K562 (cell line): ENCODE measurements around the gene LILRB3. TPM values are rescaled to one million over a fixed set of nuclear protein-coding genes. Genes with fewer than 3 reads are reported as not detected.

Experiments
- CSDE1 ChIP-seq, 2 experiments: fragments of 450-650 bp; IDR thresholded peaks; 2 replicates each; pipeline ENCODE4 v1.6.1; 2016; ENCODE audit warnings: mild to moderate bottlenecking in 1 of 2
- ESRRB ChIP-seq: fragments of 250-450 bp; sonication (Bioruptor Pico); IDR thresholded peaks from 2 replicates; pipeline ENCODE4 v1.5.0; 2020; ENCODE audit warnings: mild to moderate bottlenecking, moderate library complexity, borderline replicate concordance
- JUND ChIP-seq, 2 experiments: IDR thresholded peaks; 2 replicates in 1 of 2; 3 replicates in 1 of 2; pipeline ENCODE4 v1.6.1; 2011; ENCODE audit warnings: borderline replicate concordance in 2 of 2, low read depth in 2 of 2, low read length in 2 of 2, improper control_type of control experiment in 1 of 2, missing biosample characterization in 1 of 2, missing genetic modification characterization in 1 of 2, missing genetic modification reagents in 1 of 2
- KLF16 ChIP-seq: IDR thresholded peaks from 2 replicates; pipeline ENCODE4 v1.6.1; 2016; ENCODE audit warnings: antibody characterized with exemption
- MTA2 ChIP-seq: fragments of 450-650 bp; IDR thresholded peaks from 2 replicates; pipeline ENCODE4 v1.6.1; 2016; ENCODE audit warnings: low read depth
- SMAD2 ChIP-seq: fragments of 150-350 bp; IDR thresholded peaks from 2 replicates; pipeline ENCODE4 v1.6.1; 2014; ENCODE audit warnings: low read depth, mild to moderate bottlenecking, low read length
- SMARCE1 ChIP-seq: fragments of 450-650 bp; IDR thresholded peaks from 2 replicates; pipeline ENCODE4 v1.7.1; 2016; ENCODE audit warnings: mild to moderate bottlenecking
- TEAD1 ChIP-seq, 2 experiments: fragments of 450-650 bp in 1 of 2; sonication (generic) in 1 of 2; formaldehyde crosslinking; IDR thresholded peaks; 2 replicates each; pipeline versions ENCODE4 v1.4.0 to v1.8.0; 2020 to 2022; ENCODE audit warnings: mild to moderate bottlenecking in 2 of 2, missing genetic modification reagents in 1 of 2
- TEAD4 ChIP-seq, 2 experiments: sonication (generic) in 1 of 2; formaldehyde crosslinking in 1 of 2; IDR thresholded peaks; 2 replicates each; pipeline versions ENCODE4 v1.6.1 to v1.8.0; 2012 to 2022; ENCODE audit warnings: borderline replicate concordance in 1 of 2, inconsistent platforms in 1 of 2, low read length in 1 of 2, mild to moderate bottlenecking in 1 of 2, missing genetic modification reagents in 1 of 2
- WHSC1 ChIP-seq: IDR thresholded peaks from one replicate; pipeline ENCODE4 v1.6.1; 2012; ENCODE audit warnings: low read length, control low read depth, inconsistent platforms
- ZBTB8A ChIP-seq: fragments of 450-650 bp; IDR thresholded peaks from 2 replicates; pipeline ENCODE4 v1.6.1; 2018; ENCODE audit warnings: mild to moderate bottlenecking, moderate library complexity; ENCODE audit not compliant: partially characterized antibody
- ZNF239 ChIP-seq: fragments of 250-450 bp; sonication (Bioruptor Pico); IDR thresholded peaks from 2 replicates; pipeline ENCODE4 v1.4.0; 2020; ENCODE audit warnings: mild to moderate bottlenecking
- ZNF24 ChIP-seq: fragments of 450-650 bp; IDR thresholded peaks from 2 replicates; pipeline ENCODE4 v1.6.1; 2016
- polyA plus RNA-seq, 8 experiments: library from polyadenylated mRNA; depleted of rRNA in 4 of 8; stranded (reverse) in 5 of 8; unstranded in 3 of 8; fragments of >200 nt; fragmentation: Nextera tagmentation in 2 of 8; fragmentation: Illumina TruSeq in 1 of 8; extraction: Ambion mirVana in 2 of 8; extraction: Trizol in 1 of 8; gene quantifications; 2 replicates each; pipeline versions ENCODE4 v1.2.1 to v1.2.3, GENCODE V29; 2011 to 2014; ENCODE audit warnings: inconsistent platforms in 1 of 8, missing spikeins in 1 of 8
- total RNA-seq, 7 experiments: library from RNA; depleted of rRNA in 6 of 7; stranded (reverse); fragments of >200 nt in 6 of 7; fragmentation: Illumina TruSeq in 2 of 7; extraction: Trizol in 2 of 7; gene quantifications; 2 replicates each; pipeline versions ENCODE4 v1.2.1 to v1.2.3, GENCODE V29; 2011 to 2021; ENCODE audit warnings: low replicate concordance in 1 of 7
- TF ChIP-seq, protein P1 (sequence below), 3 experiments: IDR thresholded peaks in 2 of 3; conservative IDR thresholded peaks in 1 of 3; 2 replicates each; pipeline ENCODE4 v1.5.1; 2011 to 2012; ENCODE audit warnings: low read length in 3 of 3, mild to moderate bottlenecking in 3 of 3, control low read depth in 2 of 3, improper control_type of control experiment in 1 of 3, inconsistent platforms in 1 of 3, low read depth in 1 of 3, mixed read lengths in 1 of 3, moderate library complexity in 1 of 3; ENCODE audit not compliant: insufficient read depth in 2 of 3
- TF ChIP-seq, protein P2 (sequence below): fragments of 450-650 bp; IDR thresholded peaks from 2 replicates; pipeline ENCODE4 v1.6.1; 2018; ENCODE audit not compliant: partially characterized antibody
- TF ChIP-seq, protein P3 (sequence below), 2 experiments: fragments of 450-650 bp; IDR thresholded peaks; 2 replicates each; pipeline ENCODE4 v1.6.1; 2016
- TF ChIP-seq, protein P4 (sequence below): sonication (generic); formaldehyde crosslinking; IDR thresholded peaks from 2 replicates; pipeline ENCODE4 v1.8.1; 2023; ENCODE audit warnings: mild to moderate bottlenecking, missing genetic modification reagents

LILRB3 gene
- total and polyA plus RNA-seq, 9 of the 15 experiments (the other 6 are each of a cell fraction or from before 2014, with no cell fraction given), result 0.01 to 0.09 TPM; not detected in 7

DNA sequence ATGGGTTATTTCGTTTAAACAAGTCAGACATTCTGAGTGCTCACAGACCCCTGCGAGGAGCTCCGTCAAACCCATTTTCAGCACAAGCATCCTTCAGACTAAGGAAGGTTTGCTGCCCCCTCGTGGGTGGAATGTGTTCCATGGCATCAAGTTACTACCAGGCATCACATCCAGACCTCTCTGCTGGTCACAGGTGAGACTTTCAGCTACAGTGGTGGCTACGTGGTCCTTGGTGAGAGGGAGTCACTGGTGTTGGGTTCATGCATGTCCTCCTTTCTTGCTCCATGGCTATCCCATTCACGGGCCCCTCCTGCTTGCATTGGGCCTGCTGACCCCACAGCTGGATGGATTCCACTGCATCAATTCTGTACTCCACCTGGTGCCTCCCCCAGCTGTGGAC lies 43.3 kb upstream of the LILRB3 start (continued):
- 0 out of 2 replicates have a peak, but pooled peaks have one; percentile 17 for TF ChIP-seq KLF16
- no peak for TF ChIP-seq SMAD2
- TF ChIP-seq, protein P1, sequence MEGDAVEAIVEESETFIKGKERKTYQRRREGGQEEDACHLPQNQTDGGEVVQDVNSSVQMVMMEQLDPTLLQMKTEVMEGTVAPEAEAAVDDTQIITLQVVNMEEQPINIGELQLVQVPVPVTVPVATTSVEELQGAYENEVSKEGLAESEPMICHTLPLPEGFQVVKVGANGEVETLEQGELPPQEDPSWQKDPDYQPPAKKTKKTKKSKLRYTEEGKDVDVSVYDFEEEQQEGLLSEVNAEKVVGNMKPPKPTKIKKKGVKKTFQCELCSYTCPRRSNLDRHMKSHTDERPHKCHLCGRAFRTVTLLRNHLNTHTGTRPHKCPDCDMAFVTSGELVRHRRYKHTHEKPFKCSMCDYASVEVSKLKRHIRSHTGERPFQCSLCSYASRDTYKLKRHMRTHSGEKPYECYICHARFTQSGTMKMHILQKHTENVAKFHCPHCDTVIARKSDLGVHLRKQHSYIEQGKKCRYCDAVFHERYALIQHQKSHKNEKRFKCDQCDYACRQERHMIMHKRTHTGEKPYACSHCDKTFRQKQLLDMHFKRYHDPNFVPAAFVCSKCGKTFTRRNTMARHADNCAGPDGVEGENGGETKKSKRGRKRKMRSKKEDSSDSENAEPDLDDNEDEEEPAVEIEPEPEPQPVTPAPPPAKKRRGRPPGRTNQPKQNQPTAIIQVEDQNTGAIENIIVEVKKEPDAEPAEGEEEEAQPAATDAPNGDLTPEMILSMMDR (IDR thresholded peaks at IDR 0.05 in 2 of 3, conservative IDR thresholded peaks at IDR 0.05 in 1 of 3; ENCODE audit: insufficient read depth in 2 of 3, low read depth in 1 of 3, low read length in 3 of 3), result peak; percentile 79 to 87 (median 82)
- TF ChIP-seq, protein P2, sequence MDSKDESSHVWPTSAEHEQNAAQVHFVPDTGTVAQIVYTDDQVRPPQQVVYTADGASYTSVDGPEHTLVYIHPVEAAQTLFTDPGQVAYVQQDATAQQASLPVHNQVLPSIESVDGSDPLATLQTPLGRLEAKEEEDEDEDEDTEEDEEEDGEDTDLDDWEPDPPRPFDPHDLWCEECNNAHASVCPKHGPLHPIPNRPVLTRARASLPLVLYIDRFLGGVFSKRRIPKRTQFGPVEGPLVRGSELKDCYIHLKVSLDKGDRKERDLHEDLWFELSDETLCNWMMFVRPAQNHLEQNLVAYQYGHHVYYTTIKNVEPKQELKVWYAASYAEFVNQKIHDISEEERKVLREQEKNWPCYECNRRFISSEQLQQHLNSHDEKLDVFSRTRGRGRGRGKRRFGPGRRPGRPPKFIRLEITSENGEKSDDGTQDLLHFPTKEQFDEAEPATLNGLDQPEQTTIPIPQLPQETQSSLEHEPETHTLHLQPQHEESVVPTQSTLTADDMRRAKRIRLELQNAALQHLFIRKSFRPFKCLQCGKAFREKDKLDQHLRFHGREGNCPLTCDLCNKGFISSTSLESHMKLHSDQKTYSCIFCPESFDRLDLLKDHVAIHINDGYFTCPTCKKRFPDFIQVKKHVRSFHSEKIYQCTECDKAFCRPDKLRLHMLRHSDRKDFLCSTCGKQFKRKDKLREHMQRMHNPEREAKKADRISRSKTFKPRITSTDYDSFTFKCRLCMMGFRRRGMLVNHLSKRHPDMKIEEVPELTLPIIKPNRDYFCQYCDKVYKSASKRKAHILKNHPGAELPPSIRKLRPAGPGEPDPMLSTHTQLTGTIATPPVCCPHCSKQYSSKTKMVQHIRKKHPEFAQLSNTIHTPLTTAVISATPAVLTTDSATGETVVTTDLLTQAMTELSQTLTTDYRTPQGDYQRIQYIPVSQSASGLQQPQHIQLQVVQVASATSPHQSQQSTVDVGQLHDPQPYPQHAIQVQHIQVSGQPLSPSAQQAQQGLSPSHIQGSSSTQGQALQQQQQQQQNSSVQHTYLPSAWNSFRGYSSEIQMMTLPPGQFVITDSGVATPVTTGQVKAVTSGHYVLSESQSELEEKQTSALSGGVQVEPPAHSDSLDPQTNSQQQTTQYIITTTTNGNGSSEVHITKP, result no peak
- no peak for TF ChIP-seq WHSC1
- no peak for TF ChIP-seq ZNF24
- TF ChIP-seq CSDE1 (IDR thresholded peaks at IDR 0.05), result no peak
- TF ChIP-seq ZBTB8A, result no peak
- TF ChIP-seq MTA2, result no peak
- TF ChIP-seq, protein P3, sequence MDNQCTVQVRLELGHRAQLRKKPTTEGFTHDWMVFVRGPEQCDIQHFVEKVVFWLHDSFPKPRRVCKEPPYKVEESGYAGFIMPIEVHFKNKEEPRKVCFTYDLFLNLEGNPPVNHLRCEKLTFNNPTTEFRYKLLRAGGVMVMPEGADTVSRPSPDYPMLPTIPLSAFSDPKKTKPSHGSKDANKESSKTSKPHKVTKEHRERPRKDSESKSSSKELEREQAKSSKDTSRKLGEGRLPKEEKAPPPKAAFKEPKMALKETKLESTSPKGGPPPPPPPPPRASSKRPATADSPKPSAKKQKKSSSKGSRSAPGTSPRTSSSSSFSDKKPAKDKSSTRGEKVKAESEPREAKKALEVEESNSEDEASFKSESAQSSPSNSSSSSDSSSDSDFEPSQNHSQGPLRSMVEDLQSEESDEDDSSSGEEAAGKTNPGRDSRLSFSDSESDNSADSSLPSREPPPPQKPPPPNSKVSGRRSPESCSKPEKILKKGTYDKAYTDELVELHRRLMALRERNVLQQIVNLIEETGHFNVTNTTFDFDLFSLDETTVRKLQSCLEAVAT (IDR thresholded peaks at IDR 0.05), result 0 out of 4 replicates have a peak, but pooled peaks of 1 of the 2 experiments have one; percentile 38
- TF ChIP-seq TEAD1 (CRISPR knock-in tag; IDR thresholded peaks at IDR 0.05), result peak; percentile 100
- TF ChIP-seq JUND (IDR thresholded peaks at IDR 0.05; ENCODE audit: borderline replicate concordance, low read depth, low read length), result peak; percentile 35; the same call in 1 of the 2 replicates
- TF ChIP-seq JUND (tag; IDR thresholded peaks at IDR 0.05; ENCODE audit: borderline replicate concordance, low read depth, low read length), result no peak
- TF ChIP-seq, protein P4, sequence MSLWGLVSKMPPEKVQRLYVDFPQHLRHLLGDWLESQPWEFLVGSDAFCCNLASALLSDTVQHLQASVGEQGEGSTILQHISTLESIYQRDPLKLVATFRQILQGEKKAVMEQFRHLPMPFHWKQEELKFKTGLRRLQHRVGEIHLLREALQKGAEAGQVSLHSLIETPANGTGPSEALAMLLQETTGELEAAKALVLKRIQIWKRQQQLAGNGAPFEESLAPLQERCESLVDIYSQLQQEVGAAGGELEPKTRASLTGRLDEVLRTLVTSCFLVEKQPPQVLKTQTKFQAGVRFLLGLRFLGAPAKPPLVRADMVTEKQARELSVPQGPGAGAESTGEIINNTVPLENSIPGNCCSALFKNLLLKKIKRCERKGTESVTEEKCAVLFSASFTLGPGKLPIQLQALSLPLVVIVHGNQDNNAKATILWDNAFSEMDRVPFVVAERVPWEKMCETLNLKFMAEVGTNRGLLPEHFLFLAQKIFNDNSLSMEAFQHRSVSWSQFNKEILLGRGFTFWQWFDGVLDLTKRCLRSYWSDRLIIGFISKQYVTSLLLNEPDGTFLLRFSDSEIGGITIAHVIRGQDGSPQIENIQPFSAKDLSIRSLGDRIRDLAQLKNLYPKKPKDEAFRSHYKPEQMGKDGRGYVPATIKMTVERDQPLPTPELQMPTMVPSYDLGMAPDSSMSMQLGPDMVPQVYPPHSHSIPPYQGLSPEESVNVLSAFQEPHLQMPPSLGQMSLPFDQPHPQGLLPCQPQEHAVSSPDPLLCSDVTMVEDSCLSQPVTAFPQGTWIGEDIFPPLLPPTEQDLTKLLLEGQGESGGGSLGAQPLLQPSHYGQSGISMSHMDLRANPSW (CRISPR knock-in tag), result no peak
- no peak for TF ChIP-seq SMARCE1
- no peak for TF ChIP-seq ESRRB (CRISPR knock-in tag)
- no peak for TF ChIP-seq ZNF239 (CRISPR knock-in tag)
- TF ChIP-seq TEAD4 (IDR thresholded peaks at IDR 0.05; ENCODE audit: low read length), result peak; percentile 97
- TF ChIP-seq TEAD4 (CRISPR knock-in tag; IDR thresholded peaks at IDR 0.05; ENCODE audit: borderline replicate concordance), result peak; percentile 98
